Hepatic stellate cell (primary cell): ENCODE data around the gene TNC.

Experiments
- DNase-seq: peaks from one replicate; pipeline ENCODE4 v3.0.0; 2011; ENCODE audit warnings: low spot score

Gene TNC

GRCh38 chr9:115117999-115118878 is at the start of gene TNC:
Gene TNC (minus strand): TSS chr9:115118157. CDS start chr9:115091018, 27,139 bp downstream.
- peak; percentile 47 for DNase-seq

GRCh38 chr9:115167175-115167574 is 49.2 kb upstream of the TNC start:
- DNase-seq, result peak; percentile 73

- DNase-seq, result no peak
Measured at GRCh38 chr9:115165233-115165632, 47.3 kb upstream of the TNC start.

GRCh38 chr9:115164511-115164974 is 46.6 kb upstream of the TNC start:
- no peak for DNase-seq

- no peak for DNase-seq
Measured at GRCh38 chr9:115162946-115163345, 45.0 kb upstream of the TNC start.

GRCh38 chr9:115161446-115161845 is 43.5 kb upstream of the TNC start:
- no peak for DNase-seq

- DNase-seq, result no peak
Measured at GRCh38 chr9:115158661-115159481, 40.9 kb upstream of the TNC start.

- peak; percentile 54 for DNase-seq
Measured at GRCh38 chr9:115157245-115157674, 39.3 kb upstream of the TNC start.

- DNase-seq, result no peak
Measured at GRCh38 chr9:115155037-115155436, 37.1 kb upstream of the TNC start.

GRCh38 chr9:115154617-115155016 is 36.7 kb upstream of the TNC start:
- no peak for DNase-seq

- DNase-seq, result no peak
Measured at GRCh38 chr9:115152281-115152820, 34.4 kb upstream of the TNC start.

- DNase-seq, result no peak
Measured at GRCh38 chr9:115148721-115149120, 30.8 kb upstream of the TNC start.

- DNase-seq, result peak; percentile 51
Measured at GRCh38 chr9:115146581-115147021, 28.6 kb upstream of the TNC start.

GRCh38 chr9:115144706-115145105 is 26.7 kb upstream of the TNC start:
- no peak for DNase-seq

- DNase-seq, result no peak
Measured at GRCh38 chr9:115143689-115144088, 25.7 kb upstream of the TNC start.

- DNase-seq, result peak; percentile 21
Measured at GRCh38 chr9:115142517-115143270, 24.7 kb upstream of the TNC start.

- DNase-seq, result no peak
Measured at GRCh38 chr9:115142090-115142489, 24.1 kb upstream of the TNC start.

- no peak for DNase-seq
Measured at GRCh38 chr9:115141612-115142011, 23.7 kb upstream of the TNC start.

- DNase-seq, result no peak
Measured at GRCh38 chr9:115138151-115138550, 20.2 kb upstream of the TNC start.

GRCh38 chr9:115137526-115137925 is 19.6 kb upstream of the TNC start:
- no peak for DNase-seq
